A673 (cell line): Measurements from ENCODE around the gene FBXW5. TPM values are rescaled to one million over a fixed set of nuclear protein-coding genes. Genes with fewer than 3 reads are reported as not detected.

Experiments used
- BruUV-seq: library from RNA; stranded (reverse); fragments of 400-500 nt; replicated peaks from 2 replicates; lab custom pipeline; 2021; lab: Mats Ljungman, UMichigan
- CTCF ChIA-PET: fragments of 300-600 bp; sonication (Branson Sonifier 250); formaldehyde crosslinking; loops from one replicate; lab custom pipeline; 2022; ENCODE audit warnings: antibody characterized with exemption; lab: Charles Lee
- POLR2A ChIA-PET: fragments of 300-600 bp; sonication (Branson Sonifier 250); formaldehyde crosslinking; loops from one replicate; lab custom pipeline; 2022; ENCODE audit warnings: antibody characterized with exemption; ENCODE audit not compliant: low non-redundant PET; lab: Charles Lee
- DNase-seq: peaks from one replicate; pipeline ENCODE4 v3.0.0-alpha.2; 2015; ENCODE audit warnings: low spot score
- H3K27ac ChIP-seq: fragments of 200-600 bp; sonication (generic); 2 replicates; pipeline ENCODE4 v1.5.1; 2016; ENCODE audit warnings: mixed run types, low read depth, mild to moderate bottlenecking, mixed read lengths, antibody characterized with exemption, low read length; ENCODE audit not compliant: poor library complexity, severe bottlenecking
- H3K27me3 ChIP-seq: fragments of 200-600 bp; sonication (generic); replicated peaks from 2 replicates; pipeline ENCODE4 v1.6.1; 2017; ENCODE audit warnings: mixed run types, low read depth, mild to moderate bottlenecking, mixed read lengths, antibody characterized with exemption, low read length; ENCODE audit not compliant: insufficient read depth, poor library complexity
- H3K36me3 ChIP-seq: fragments of 200-600 bp; sonication (generic); 2 replicates; pipeline ENCODE4 v1.6.1; 2016; ENCODE audit warnings: mixed run types, mild to moderate bottlenecking, mixed read lengths, antibody characterized with exemption, low read length; ENCODE audit not compliant: insufficient read depth, poor library complexity, severe bottlenecking
- H3K4me1 ChIP-seq: fragments of 200-600 bp; sonication (generic); 2 replicates; pipeline ENCODE4 v1.6.1; 2017; ENCODE audit warnings: mixed run types, mild to moderate bottlenecking, mixed read lengths, antibody characterized with exemption, low read length; ENCODE audit not compliant: insufficient read depth, poor library complexity, severe bottlenecking
- H3K4me3 ChIP-seq: fragments of 200-600 bp; sonication (generic); 2 replicates; pipeline ENCODE4 v1.5.1; 2016; ENCODE audit warnings: low read depth, mixed run types, mild to moderate bottlenecking, mixed read lengths, low read length; ENCODE audit not compliant: poor library complexity, severe bottlenecking
- H3K9me3 ChIP-seq: fragments of 200-600 bp; sonication (generic); 2 replicates; pipeline ENCODE4 v1.6.1; 2016; ENCODE audit warnings: mixed run types, low read depth, mild to moderate bottlenecking, mixed read lengths, antibody characterized with exemption, low read length; ENCODE audit not compliant: poor library complexity, severe bottlenecking
- CTCF ChIP-seq: fragments of 300-800, 200-600 bp; sonication (generic); conservative IDR thresholded peaks from 2 replicates; pipeline ENCODE4 v1.5.1; 2017; ENCODE audit warnings: low read depth, mild to moderate bottlenecking, antibody characterized with exemption, low read length, moderate library complexity, mixed read lengths
- EZH2 ChIP-seq: fragments of 200-600 bp; sonication (generic); IDR thresholded peaks from 2 replicates; pipeline ENCODE4 v1.6.1; 2017; ENCODE audit warnings: borderline replicate concordance, low read depth, mild to moderate bottlenecking, mixed read lengths, antibody characterized with exemption, low read length; ENCODE audit not compliant: poor library complexity, severe bottlenecking
- intact Hi-C: fragments of 100-400 bp; cut with micrococcal nuclease; formaldehyde crosslinking; loops from one replicate; pipeline ENCODE4 v1.10.0; 2022; ENCODE audit not compliant: unreplicated experiment
- total RNA-seq: library from RNA; stranded (reverse); gene quantifications from 2 replicates; pipeline ENCODE4 v1.2.3, GENCODE V29; 2021

FBXW5 gene
- total RNA-seq, 1 experiment from 2014 or later = 81.8 TPM

GRCh38 chr9:136963341-136963740, 18.8 kb upstream of the FBXW5 start:
- no peak overlapping the region for H3K4me3 ChIP-seq
- POLR2A ChIA-PET = no interaction called here
- no peaks in the 10 kb centered on the region for H3K27me3 ChIP-seq
- peaks cover 4% of the 10 kb centered on the region for H3K4me1 ChIP-seq
- H3K9me3 ChIP-seq = no peaks in the 10 kb centered on the region
- DNase-seq = no peak
- no peaks in the 10 kb centered on the region for H3K36me3 ChIP-seq
- no TSS peak for BruUV-seq
- CTCF ChIA-PET = no interaction called here
- TF ChIP-seq EZH2 = no peak
- TF ChIP-seq CTCF = no peak
- intact Hi-C loops = no loop called here
- no peak overlapping the region for H3K27ac ChIP-seq

GRCh38 chr9:136962701-136963248, 18.2 kb upstream of the FBXW5 start:
- Histone ChIP-seq H3K4me3 (no peak overlapping the region), H3K27ac (no peak overlapping the region), H3K4me1 (peaks cover 4% of the 10 kb centered on the region), H3K36me3 (no peaks in the 10 kb centered on the region), H3K9me3 (no peaks in the 10 kb centered on the region), H3K27me3 (no peaks in the 10 kb centered on the region)
- POLR2A ChIA-PET = no interaction called here
- no TSS peak for BruUV-seq
- intact Hi-C loops = no loop called here
- no peak for DNase-seq
- TF ChIP-seq CTCF = no peak
- TF ChIP-seq EZH2 = no peak
- CTCF ChIA-PET = no interaction called here

- no TSS peak for BruUV-seq
Observed at GRCh38 chr9:136962163-136962562, 17.6 kb upstream of the FBXW5 start.

More at GRCh38 chr9:136962163-136962562, 17.6 kb upstream of the FBXW5 start:
- H3K27ac ChIP-seq = no peak overlapping the region
- no peaks in the 10 kb centered on the region for H3K9me3 ChIP-seq
- no peaks in the 10 kb centered on the region for H3K27me3 ChIP-seq
- H3K4me1 ChIP-seq = peaks cover 4% of the 10 kb centered on the region
- DNase-seq = no peak
- POLR2A ChIA-PET = no interaction called here
- no peaks in the 10 kb centered on the region for H3K36me3 ChIP-seq
- H3K4me3 ChIP-seq = no peak overlapping the region
- intact Hi-C loops = no loop called here
- CTCF ChIA-PET = no interaction called here
- TF ChIP-seq CTCF (no peak), EZH2 (no peak)
